ENCODE results near the gene USP7.
"Not testable (repeated sequence)": the region's sequence is repeated elsewhere in the genome, so short reads cannot be mapped to it uniquely, and the experiment has no call there.

The USP7 gene

GRCh38 chr16:8920645-8921346, 42.9 kb downstream of the USP7 start:
- DNase-seq, result no peak

- peak in 1 of 2 experiments; percentile 28 for DNase-seq
Observed at GRCh38 chr16:8919934-8920462, 43.7 kb downstream of the USP7 start.

GRCh38 chr16:8919089-8919933, 44.4 kb downstream of the USP7 start:
- no peak for DNase-seq

GRCh38 chr16:8917336-8917735, 46.4 kb downstream of the USP7 start:
- DNase-seq, result not testable (repeated sequence)

DNA sequence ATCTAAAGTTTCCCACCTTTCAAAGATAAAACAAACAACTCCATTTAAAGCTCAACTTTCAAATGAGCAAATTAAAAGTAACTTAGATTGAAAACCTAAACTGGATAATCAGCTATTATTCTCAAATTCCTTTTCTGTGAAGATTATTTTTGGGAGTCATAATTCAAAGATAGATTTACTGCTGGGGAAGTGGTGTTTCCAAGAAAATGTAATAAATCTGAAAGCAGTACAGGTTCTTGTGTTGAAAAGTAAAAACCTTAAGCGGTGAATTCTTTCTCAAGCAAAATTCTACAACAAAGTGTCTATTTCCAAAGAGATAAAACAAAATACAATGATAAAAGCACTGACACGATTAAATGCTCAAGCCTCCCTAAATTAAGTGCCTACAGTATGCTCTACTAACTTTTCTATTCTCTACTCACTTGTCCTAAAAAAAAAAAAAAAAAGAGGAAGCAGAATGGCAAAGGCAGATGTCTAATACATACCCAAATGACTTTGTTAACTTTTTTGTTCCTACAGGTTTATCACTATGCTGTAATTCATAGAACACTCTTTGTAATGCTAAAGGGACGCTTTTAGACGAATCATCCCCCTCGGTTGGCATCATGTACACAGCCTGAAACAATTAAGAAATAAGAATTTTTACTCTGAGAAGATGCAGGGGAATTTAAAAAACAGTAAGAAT, 47.0 kb downstream of the USP7 start:
- DNase-seq, result no peak

- peak in 1 of 2 experiments; percentile 38 for DNase-seq
Observed at GRCh38 chr16:8915722-8916301, 47.9 kb downstream of the USP7 start.

DNA sequence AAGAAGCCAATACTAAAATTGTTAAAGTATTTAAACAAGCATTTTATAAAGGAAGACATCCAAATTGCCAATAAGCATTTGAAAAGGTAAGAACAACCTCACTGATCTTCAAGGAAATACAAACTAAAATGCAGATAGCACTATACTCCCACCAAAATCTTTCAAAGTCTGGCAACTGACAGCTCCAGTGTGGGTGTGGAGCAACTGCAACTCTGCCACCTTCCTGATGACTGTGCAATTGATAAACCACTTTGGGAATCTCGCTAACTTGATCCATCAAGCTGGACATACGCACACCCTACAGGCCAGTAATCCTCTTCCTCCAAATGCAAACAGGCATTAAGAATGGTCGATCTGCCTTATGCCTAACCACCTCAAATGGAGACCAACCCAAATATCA, 49.6 kb downstream of the USP7 start:
- no peak for DNase-seq

GRCh38 chr16:8912793-8913192, 50.9 kb downstream of the USP7 start:
- DNase-seq, result no peak

DNA sequence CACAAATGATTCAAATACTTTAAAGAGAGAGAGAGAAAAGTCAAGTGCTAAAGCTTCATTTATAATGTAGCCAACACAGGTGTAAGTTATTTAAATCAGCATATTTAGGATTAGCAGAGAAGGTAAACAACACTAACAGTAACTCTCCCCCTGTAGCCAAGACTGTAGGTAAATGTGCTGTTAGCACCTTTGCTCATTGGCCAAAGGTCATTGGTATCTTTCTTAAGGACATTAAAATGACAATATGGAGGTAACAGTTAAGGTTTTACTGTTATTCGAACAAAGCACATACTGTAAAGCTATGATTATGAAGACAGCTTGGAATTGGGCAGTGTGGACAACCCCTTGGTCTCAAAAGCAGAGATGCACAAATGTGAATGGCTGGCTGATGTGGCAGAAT, 52.9 kb downstream of the USP7 start:
- DNase-seq, result no peak

DNA sequence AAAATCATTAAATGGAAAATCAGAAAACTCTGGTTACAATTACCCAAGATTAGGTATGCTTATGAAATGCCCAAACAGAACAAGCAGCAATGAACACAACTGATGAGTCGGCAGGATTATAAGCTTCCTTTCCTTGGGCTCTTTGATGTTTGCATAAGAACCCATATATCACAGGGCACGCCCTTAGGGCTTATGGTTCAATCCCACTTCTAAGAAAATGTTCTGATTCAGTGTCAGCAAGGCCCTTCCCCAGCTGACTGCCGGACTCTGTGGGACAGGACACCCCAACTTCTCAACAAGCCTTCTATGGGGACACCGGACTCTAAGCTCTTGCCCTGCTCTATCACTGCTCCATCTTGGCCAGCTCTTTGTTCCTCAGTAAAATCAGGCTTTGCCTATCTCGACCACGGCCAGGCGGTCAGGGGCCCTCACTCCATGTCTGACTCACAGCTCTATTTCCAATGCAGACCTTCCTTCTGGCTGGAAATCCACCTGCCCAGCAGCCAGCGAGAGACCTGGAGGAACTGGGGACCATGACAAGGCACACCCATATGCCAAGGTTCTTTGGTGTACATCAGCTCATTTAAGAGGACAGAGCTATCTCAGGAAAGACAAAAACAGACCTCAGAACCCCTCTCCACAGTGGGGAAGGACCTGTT, 54.8 kb downstream of the USP7 start:
- DNase-seq, result no peak

DNA sequence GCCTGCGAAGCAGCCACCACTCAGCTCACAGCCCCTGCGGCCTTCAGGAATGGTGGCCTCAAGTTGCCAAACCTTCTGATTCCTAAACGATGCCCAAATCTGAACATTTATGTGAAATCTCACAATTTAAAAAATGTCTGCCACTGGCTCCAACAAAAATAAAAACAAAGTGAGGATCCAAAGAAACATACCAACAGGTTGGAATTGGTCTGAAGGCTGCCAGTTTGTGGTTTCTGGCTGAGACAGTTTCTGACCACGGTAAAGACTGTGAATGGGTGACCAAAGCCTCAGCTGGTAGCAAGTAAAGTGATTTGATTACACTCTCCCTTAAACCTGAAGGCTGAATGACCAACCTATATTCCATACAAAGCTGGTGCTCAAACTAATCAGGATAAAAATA, 56.6 kb downstream of the USP7 start:
- no peak for DNase-seq

- DNase-seq, result no peak
Observed at GRCh38 chr16:8905795-8906591, 57.7 kb downstream of the USP7 start.

DNA sequence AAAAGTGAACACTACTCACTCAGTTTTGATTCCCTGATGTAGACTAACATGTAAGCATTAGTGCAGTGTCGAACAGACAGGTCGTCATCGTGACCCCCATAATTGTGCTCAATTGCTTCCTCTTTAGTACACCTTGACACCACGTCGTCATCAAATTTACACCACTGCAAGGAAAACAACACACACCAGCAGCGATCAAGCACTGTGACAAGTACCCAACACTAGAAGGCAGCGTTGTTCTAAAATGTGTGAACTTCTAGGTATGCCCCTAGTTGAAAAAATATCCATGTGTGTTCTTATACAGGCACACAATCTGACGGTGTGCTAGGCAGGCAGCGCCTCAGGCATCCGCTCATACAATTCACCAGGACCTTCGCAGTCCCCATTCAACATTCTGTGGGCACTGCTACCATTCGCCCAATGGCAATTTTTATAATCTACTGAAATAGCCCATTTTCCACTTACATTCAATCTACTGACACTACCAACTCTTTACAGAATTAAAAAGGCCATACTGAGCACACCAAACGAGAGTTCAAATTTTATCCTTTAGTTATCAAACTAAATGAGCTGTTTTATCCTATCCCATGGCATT, 58.4 kb downstream of the USP7 start:
- DNase-seq, result peak; percentile 25 to 38

DNA sequence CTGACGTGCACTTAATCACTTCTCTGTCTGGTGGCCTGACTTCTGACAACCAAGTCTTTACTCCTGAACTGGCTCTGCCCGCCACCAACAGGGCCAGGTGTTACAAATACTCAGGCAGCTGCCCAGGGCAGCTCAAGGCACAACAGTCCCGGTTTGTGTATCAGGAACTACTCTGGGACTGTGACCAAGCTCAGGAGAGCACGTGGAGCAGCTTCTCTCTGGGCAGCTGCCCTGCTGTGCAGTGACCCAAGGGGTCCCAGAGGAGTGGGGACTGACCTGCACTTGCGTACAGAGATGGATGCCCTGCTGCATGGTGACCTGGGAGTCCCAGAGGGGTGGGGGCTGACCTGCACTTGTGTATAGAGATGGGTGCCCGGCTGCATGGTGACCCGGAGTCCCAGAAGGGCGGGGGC, 59.7 kb downstream of the USP7 start:
- no peak for DNase-seq

GRCh38 chr16:8903004-8903403, 60.7 kb downstream of the USP7 start:
- DNase-seq, result no peak

DNA sequence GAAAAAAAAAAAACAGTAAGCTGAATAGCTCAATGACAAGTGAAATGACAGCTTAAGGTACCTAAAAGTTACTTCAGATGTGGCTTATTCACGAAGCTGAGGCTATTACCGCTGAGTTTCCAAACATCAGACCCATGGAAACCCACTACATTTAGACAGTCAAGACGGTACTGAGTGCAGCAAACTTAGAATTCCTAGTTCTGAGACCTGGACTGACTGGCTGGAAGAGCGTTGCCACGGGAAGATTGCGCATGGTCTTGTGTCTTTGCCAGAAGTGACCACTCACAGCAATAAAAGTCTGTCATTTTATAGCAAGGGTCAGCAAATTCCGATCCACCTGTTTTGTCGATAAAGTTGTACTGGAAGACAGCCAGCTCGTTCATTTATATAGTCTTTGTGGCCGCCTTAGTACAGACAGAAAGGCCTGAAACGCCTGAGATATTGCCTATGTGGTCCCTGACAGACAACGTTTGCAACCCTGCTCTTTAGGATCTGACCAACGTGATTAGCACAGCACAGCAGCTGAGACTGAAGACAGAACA, 62.3 kb downstream of the USP7 start:
- no peak for DNase-seq

GRCh38 chr16:8900343-8900742, 63.4 kb downstream of the USP7 start:
- DNase-seq, result no peak

- DNase-seq, result no peak
Observed at GRCh38 chr16:8899709-8900317, 63.9 kb downstream of the USP7 start.

GRCh38 chr16:8898660-8899318, 64.9 kb downstream of the USP7 start:
- no peak for DNase-seq

All from NCI-H2081 (cell line).